Transverse colon (tissue), 4 donors: ENCODE results near the gene TNFRSF6B. TPM values are rescaled to one million over a fixed set of nuclear protein-coding genes. Genes with fewer than 3 reads are reported as not detected.
"Not testable (repeated sequence)": the region's sequence is repeated elsewhere in the genome, so short reads cannot be mapped to it uniquely, and the experiment has no call there.

ENCODE experiments used
- DNase-seq: peaks from one replicate; pipeline ENCODE4 v3.0.0-alpha.2; 2019
- H3K27ac ChIP-seq, 4 donors: fragments of 200-600 bp; sonication (generic); 2 replicates each; pipeline ENCODE4 v1.5.1; 2016 to 2018; ENCODE audit warnings: inconsistent platforms in 4 of 4
- H3K27me3 ChIP-seq: fragments of 200-600 bp; sonication (generic); 2 replicates; pipeline ENCODE4 v1.5.1; 2017; ENCODE audit warnings: inconsistent platforms
- H3K36me3 ChIP-seq, 4 donors: fragments of 200-600 bp; sonication (generic); 2 replicates each; pipeline ENCODE4 v1.5.1; 2017 to 2019; ENCODE audit warnings: inconsistent platforms in 4 of 4
- H3K4me1 ChIP-seq, 4 donors: fragments of 200-600 bp; sonication (generic); 2 replicates each; pipeline ENCODE4 v1.5.1; 2017 to 2020; ENCODE audit warnings: inconsistent platforms in 4 of 4
- H3K4me3 ChIP-seq, 4 donors: fragments of 200-600 bp; sonication (generic); 1 replicate in 1 of 4; 2 replicates in 3 of 4; pipeline versions ENCODE4 v1.5.1 to v1.6.1; 2017 to 2019; ENCODE audit warnings: inconsistent platforms in 4 of 4
- H3K9me3 ChIP-seq, 2 donors: fragments of 200-600 bp; sonication (generic); 2 replicates each; pipeline ENCODE4 v1.5.1; 2017 to 2019; ENCODE audit warnings: inconsistent platforms in 2 of 2
- CTCF ChIP-seq, 5 experiments: fragments of 200-600 bp in 3 of 5; fragments of 450-650 bp in 2 of 5; sonication (generic) in 3 of 5; IDR thresholded peaks; 1 replicate in 2 of 5; 2 replicates in 3 of 5; pipeline ENCODE4 v1.5.1; 2016 to 2017; ENCODE audit warnings: antibody characterized with exemption in 5 of 5, inconsistent platforms in 3 of 5, mild to moderate bottlenecking in 2 of 5, moderate library complexity in 1 of 5
- EP300 ChIP-seq: sonication (generic); formaldehyde crosslinking; IDR thresholded peaks from one replicate; pipeline ENCODE4 v1.6.1; 2017; ENCODE audit warnings: antibody characterized with exemption, low read depth
- POLR2A ChIP-seq: fragments of 450-650 bp; IDR thresholded peaks from one replicate; pipeline ENCODE4 v1.6.1; 2016; ENCODE audit warnings: antibody characterized with exemption, mild to moderate bottlenecking, moderate library complexity
- POLR2AphosphoS5 ChIP-seq, 3 donors: sonication (generic); formaldehyde crosslinking; IDR thresholded peaks; one replicate each; pipeline ENCODE4 v1.6.1; 2016; ENCODE audit warnings: antibody characterized with exemption in 3 of 3
- WGBS, 2 donors: methylation state at CpG; one replicate each; pipeline ENCODE4 v1.1.5; 2018; ENCODE audit warnings: low coverage in 1 of 2; 5-methylcytosine and 5-hydroxymethylcytosine counted together
- in situ Hi-C, 4 donors: fragments of 200-750 bp; cut with MboI; loops; one replicate each; pipeline versions ENCODE4 v1.15.0 to v1.15.1; 2017; ENCODE audit warnings: low sequenced_read_pairs in 3 of 4, low pct_ligation_motif_present in 1 of 4, low pct_unique_long_range_greater_than_20kb in 1 of 4
- intact Hi-C: fragments of 100-400 bp; cut with DNase I; formaldehyde crosslinking; loops from one replicate; pipeline ENCODE4 v1.15.1; 2023; ENCODE audit warnings: low total_unique reads
- total RNA-seq, 4 donors: library from RNA; depleted of rRNA; stranded (reverse); fragments of >200 nt; gene quantifications; one replicate each; pipeline ENCODE4 v1.1.0, GENCODE V29; 2016

TNFRSF6B gene
- total RNA-seq, 4 donors from 2014 or later: 4.2 to 34.4 (median 13.6) TPM

- H3K36me3 ChIP-seq: peaks cover 0 to 31% (median 10%) of the 10 kb centered on the region in 4 donors
Observed at GRCh38 chr20:63711085-63711645, 14.7 kb downstream of the TNFRSF6B start.

GRCh38 chr20:63712191-63712590 is 15.7 kb downstream of the TNFRSF6B start:
- no peaks in the 10 kb centered on the region for H3K27me3 ChIP-seq
- H3K36me3 ChIP-seq: peaks cover 0 to 33% (median 10%) of the 10 kb centered on the region in 4 donors
- WGBS, 2 donors: 100% methylated on average over 1 of the region's 1 CpG; no CpG with 5 or more reads in 1 of the 2 donors
- intact Hi-C loops: no loop called here
- H3K4me1 ChIP-seq: peaks cover 8 to 14% (median 11%) of the 10 kb centered on the region in 4 donors
- H3K4me3 ChIP-seq: no peak overlapping the region
- in situ Hi-C loops: no loop called here
- no peak overlapping the region for H3K27ac ChIP-seq
- no peak for DNase-seq
- H3K9me3 ChIP-seq: peaks cover 0 to 5% of the 10 kb centered on the region in 2 donors
- TF ChIP-seq EP300: no peak
- no peak for TF ChIP-seq CTCF (IDR thresholded peaks at IDR 0.05)
- no peak for TF ChIP-seq POLR2AphosphoS5 (IDR thresholded peaks at IDR 0.05)
- TF ChIP-seq POLR2A: no peak

More at GRCh38 chr20:63711085-63711645, 14.7 kb downstream of the TNFRSF6B start:
- intact Hi-C loops (no loop called here), in situ Hi-C loops (no loop called here)
- TF ChIP-seq CTCF (IDR thresholded peaks at IDR 0.05) (no peak), POLR2A (no peak), POLR2AphosphoS5 (IDR thresholded peaks at IDR 0.05) (no peak), EP300 (no peak)
- WGBS, 2 donors: 70 to 86% methylated on average over 2 to 12 of the region's 12 CpGs
- DNase-seq: no peak
- no peak overlapping the region for H3K27ac ChIP-seq
- H3K9me3 ChIP-seq: peaks cover 0 to 5% of the 10 kb centered on the region in 2 donors
- no peak overlapping the region for H3K4me3 ChIP-seq
- no peaks in the 10 kb centered on the region for H3K27me3 ChIP-seq
- peaks cover 16 to 22% (median 20%) of the 10 kb centered on the region in 4 donors for H3K4me1 ChIP-seq

- peaks cover 0 to 49% (median 12%) of the 10 kb centered on the region in 4 donors for H3K36me3 ChIP-seq
- H3K27ac ChIP-seq: no peak overlapping the region
- WGBS, 2 donors: 98 to 99% methylated on average over 5 of the region's 5 CpGs
- peaks cover 4 to 8% of the 10 kb centered on the region in 2 donors for H3K9me3 ChIP-seq
- no peaks in the 10 kb centered on the region for H3K4me1 ChIP-seq
- DNase-seq: no peak
- in situ Hi-C loops: no loop called here
- TF ChIP-seq CTCF (IDR thresholded peaks at IDR 0.05): no peak
- TF ChIP-seq EP300: no peak
- TF ChIP-seq POLR2A: no peak
- TF ChIP-seq POLR2AphosphoS5 (IDR thresholded peaks at IDR 0.05): no peak
- intact Hi-C loops: no loop called here
- H3K4me3 ChIP-seq: no peak overlapping the region
- H3K27me3 ChIP-seq: no peaks in the 10 kb centered on the region
Observed at GRCh38 chr20:63714858-63715257, 18.4 kb downstream of the TNFRSF6B start.

- H3K4me1 ChIP-seq: no peaks in the 10 kb centered on the region
- H3K27me3 ChIP-seq: no peaks in the 10 kb centered on the region
- 94 to 100% methylated on average over 2 of the region's 2 CpGs for WGBS, 2 donors
- no peak overlapping the region for H3K27ac ChIP-seq
- in situ Hi-C loops (no loop called here), intact Hi-C loops (no loop called here)
- peaks cover 4 to 8% of the 10 kb centered on the region in 2 donors for H3K9me3 ChIP-seq
- H3K4me3 ChIP-seq: no peak overlapping the region
- TF ChIP-seq POLR2AphosphoS5 (IDR thresholded peaks at IDR 0.05) (no peak), EP300 (no peak), CTCF (IDR thresholded peaks at IDR 0.05) (no peak), POLR2A (no peak)
- peaks cover 0 to 31% (median 10%) of the 10 kb centered on the region in 4 donors for H3K36me3 ChIP-seq
- DNase-seq: no peak
Observed at GRCh38 chr20:63718996-63719395, 22.5 kb downstream of the TNFRSF6B start.

- peaks cover 0 to 20% (median 6%) of the 10 kb centered on the region in 4 donors for H3K36me3 ChIP-seq
- peaks cover 0 to 16% (median 8%) of the 10 kb centered on the region in 4 donors for H3K4me1 ChIP-seq
- H3K9me3 ChIP-seq: peaks cover 3 to 14% of the 10 kb centered on the region in 2 donors
- H3K4me3 ChIP-seq, DNase-seq, H3K27me3 ChIP-seq, in situ Hi-C loops, intact Hi-C loops, H3K27ac ChIP-seq: not testable (repeated sequence)
- WGBS, 2 donors: 83 to 87% methylated on average over 1 to 2 of the region's 2 CpGs
Observed at GRCh38 chr20:63722967-63723622, 26.6 kb downstream of the TNFRSF6B start.

GRCh38 chr20:63730189-63730733 is 33.8 kb downstream of the TNFRSF6B start:
- H3K36me3 ChIP-seq, intact Hi-C loops, H3K9me3 ChIP-seq, DNase-seq, H3K27me3 ChIP-seq, H3K4me3 ChIP-seq, in situ Hi-C loops: not testable (repeated sequence)
- peaks cover 0 to 23% (median 8%) of the 10 kb centered on the region in 4 donors for H3K4me1 ChIP-seq
- WGBS, 2 donors: 85% methylated on average over 18 of the region's 18 CpGs; no CpG with 5 or more reads in 1 of the 2 donors
- H3K27ac ChIP-seq: peak overlapping the region in 1 of 4 donors; percentile 48
